HEK293 (cell line): ENCODE measurements around the gene C1QL1.

Source experiments
- CTCF ChIA-PET: fragments of 350-600 bp; formaldehyde crosslinking; extraction: SDS; loops from one replicate; lab custom pipeline; 2021; ENCODE audit warnings: antibody characterized with exemption; lab: Yijun Ruan, JAX
- POLR2A ChIA-PET: fragments of 300-600 bp; formaldehyde crosslinking; extraction: SDS; loops from one replicate; lab custom pipeline; 2020; ENCODE audit warnings: antibody characterized with exemption, inconsistent platforms; lab: Yijun Ruan, JAX
- H3K27ac ChIP-seq: fragments of 200-500 bp; sonication (Bioruptor generic); 2 replicates; pipeline ENCODE4 v1.5.1; 2014; ENCODE audit warnings: low read depth, low read length, control low read depth, inconsistent platforms; ENCODE audit errors: extremely low read depth
- H3K36me3 ChIP-seq, 2 experiments: fragments of 200-500 bp in 1 of 2; sonication (Bioruptor generic) in 1 of 2; 1 replicate in 1 of 2; 2 replicates in 1 of 2; pipeline ENCODE4 v1.5.1; 2014 to 2017; ENCODE audit warnings: inconsistent platforms in 2 of 2, low read length in 2 of 2; ENCODE audit not compliant: control insufficient read depth in 2 of 2, insufficient read depth in 1 of 2
- H3K4me1 ChIP-seq: fragments of 200-500 bp; sonication (Bioruptor generic); 2 replicates; pipeline ENCODE4 v1.5.1; 2014; ENCODE audit warnings: mild to moderate bottlenecking, low read length, inconsistent platforms; ENCODE audit not compliant: control insufficient read depth, insufficient read depth
- H3K4me3 ChIP-seq: 2 replicates; pipeline ENCODE4 v1.5.1; 2011; ENCODE audit warnings: low read depth, mild to moderate bottlenecking, control low read depth, low read length, moderate library complexity
- H3K9me3 ChIP-seq: fragments of 200-500 bp; sonication (Bioruptor generic); 2 replicates; pipeline ENCODE4 v1.5.1; 2014; ENCODE audit warnings: low read depth, low read length, inconsistent platforms; ENCODE audit not compliant: control insufficient read depth, insufficient read depth
- GLIS1 ChIP-seq: fragments of 450-650 bp; formaldehyde crosslinking; IDR thresholded peaks from 2 replicates; pipeline ENCODE4 v1.5.1; 2016; ENCODE audit warnings: missing biosample characterization, missing genetic modification characterization
- IKZF3 ChIP-seq: fragments of 450-650 bp; IDR thresholded peaks from 2 replicates; pipeline ENCODE4 v1.5.0; 2018; ENCODE audit warnings: missing biosample characterization, mild to moderate bottlenecking, missing genetic modification characterization, moderate library complexity
- KLF16 ChIP-seq: fragments of 450-650 bp; formaldehyde crosslinking; IDR thresholded peaks from 2 replicates; pipeline ENCODE4 v1.5.1; 2017; ENCODE audit warnings: missing biosample characterization, missing genetic modification characterization
- REST ChIP-seq: fragments of 450-650 bp; formaldehyde crosslinking; IDR thresholded peaks from 2 replicates; pipeline ENCODE4 v1.5.1; 2016; ENCODE audit warnings: missing biosample characterization, missing genetic modification characterization
- SCRT2 ChIP-seq: fragments of 450-650 bp; formaldehyde crosslinking; IDR thresholded peaks from 2 replicates; pipeline ENCODE4 v1.5.1; 2016; ENCODE audit warnings: missing biosample characterization, missing genetic modification characterization
- SETDB1 ChIP-seq: IDR thresholded peaks from one replicate; pipeline ENCODE4 v1.6.1; 2017; ENCODE audit warnings: mild to moderate bottlenecking, low read length, moderate library complexity, mixed read lengths; ENCODE audit not compliant: insufficient read length
- ZIC2 ChIP-seq: fragments of 450-650 bp; formaldehyde crosslinking; IDR thresholded peaks from 2 replicates; pipeline ENCODE4 v1.5.1; 2016; ENCODE audit warnings: missing biosample characterization, missing genetic modification characterization
- ZNF114 ChIP-seq: fragments of 450-650 bp; formaldehyde crosslinking; IDR thresholded peaks from 2 replicates; pipeline ENCODE4 v1.5.0; 2017; ENCODE audit warnings: missing biosample characterization, missing genetic modification characterization
- ZNF138 ChIP-seq: fragments of 450-650 bp; formaldehyde crosslinking; IDR thresholded peaks from 2 replicates; pipeline ENCODE4 v1.5.1; 2016; ENCODE audit warnings: missing biosample characterization, missing genetic modification characterization, borderline replicate concordance
- ZNF184 ChIP-seq: fragments of 450-650 bp; IDR thresholded peaks from 2 replicates; pipeline ENCODE4 v1.5.1; 2018; ENCODE audit warnings: missing biosample characterization, mild to moderate bottlenecking, missing genetic modification characterization
- ZNF23 ChIP-seq: fragments of 450-650 bp; formaldehyde crosslinking; IDR thresholded peaks from 2 replicates; pipeline ENCODE4 v1.5.1; 2016; ENCODE audit warnings: missing biosample characterization, missing genetic modification characterization, borderline replicate concordance
- ZNF26 ChIP-seq: fragments of 450-650 bp; formaldehyde crosslinking; IDR thresholded peaks from 2 replicates; pipeline ENCODE4 v1.5.1; 2016; ENCODE audit warnings: missing biosample characterization, missing genetic modification characterization
- ZNF292 ChIP-seq: fragments of 450-650 bp; formaldehyde crosslinking; IDR thresholded peaks from 2 replicates; pipeline ENCODE4 v1.5.1; 2016; ENCODE audit warnings: low read depth, missing biosample characterization, missing genetic modification characterization, borderline replicate concordance
- ZNF394 ChIP-seq: fragments of 450-650 bp; formaldehyde crosslinking; IDR thresholded peaks from 2 replicates; pipeline ENCODE4 v1.5.1; 2016; ENCODE audit warnings: missing biosample characterization, missing genetic modification characterization, mild to moderate bottlenecking, moderate library complexity, borderline replicate concordance
- ZNF473 ChIP-seq: fragments of 450-650 bp; formaldehyde crosslinking; IDR thresholded peaks from 2 replicates; pipeline ENCODE4 v1.5.1; 2017; ENCODE audit warnings: missing biosample characterization, missing genetic modification characterization
- ZNF514 ChIP-seq: fragments of 450-650 bp; formaldehyde crosslinking; IDR thresholded peaks from 2 replicates; pipeline ENCODE4 v1.5.1; 2016; ENCODE audit warnings: missing biosample characterization, missing genetic modification characterization
- ZNF558 ChIP-seq: fragments of 450-650 bp; formaldehyde crosslinking; IDR thresholded peaks from 2 replicates; pipeline ENCODE4 v1.5.1; 2016; ENCODE audit warnings: missing biosample characterization, missing genetic modification characterization
- ZNF610 ChIP-seq: fragments of 450-650 bp; formaldehyde crosslinking; IDR thresholded peaks from 2 replicates; pipeline ENCODE4 v1.5.1; 2016; ENCODE audit warnings: missing biosample characterization, missing genetic modification characterization, borderline replicate concordance
- ZNF692 ChIP-seq: fragments of 450-650 bp; formaldehyde crosslinking; IDR thresholded peaks from 2 replicates; pipeline ENCODE4 v1.5.1; 2016; ENCODE audit warnings: missing biosample characterization, missing genetic modification characterization
- ZNF768 ChIP-seq: fragments of 450-650 bp; formaldehyde crosslinking; IDR thresholded peaks from 2 replicates; pipeline ENCODE4 v1.5.1; 2018; ENCODE audit warnings: missing biosample characterization, mild to moderate bottlenecking, missing genetic modification characterization
- ZSCAN5A ChIP-seq: fragments of 450-650 bp; formaldehyde crosslinking; IDR thresholded peaks from 2 replicates; pipeline ENCODE4 v1.5.1; 2016; ENCODE audit warnings: missing biosample characterization, missing genetic modification characterization
- TF ChIP-seq, protein P1 (sequence below): fragments of 450-650 bp; formaldehyde crosslinking; optimal IDR thresholded peaks from 2 replicates; pipeline ENCODE3; 2016; ENCODE audit warnings: missing biosample characterization, mild to moderate bottlenecking, missing genetic modification characterization
- TF ChIP-seq, protein P2 (sequence below): fragments of 450-650 bp; formaldehyde crosslinking; IDR thresholded peaks from 2 replicates; pipeline ENCODE4 v1.5.1; 2016; ENCODE audit warnings: missing biosample characterization, missing genetic modification characterization
- TF ChIP-seq, protein P3 (sequence below): fragments of 450-650 bp; formaldehyde crosslinking; IDR thresholded peaks from 2 replicates; pipeline ENCODE4 v1.5.1; 2017; ENCODE audit warnings: missing biosample characterization, missing genetic modification characterization

C1QL1 gene

GRCh38 chr17:45013021-45013997, 45.2 kb upstream of the C1QL1 start:
- POLR2A ChIA-PET: no interaction called here
- no peak for TF ChIP-seq ZNF610 (tag by site-specific recombination)
- TF ChIP-seq ZNF138 (tag by site-specific recombination): no peak
- TF ChIP-seq ZNF558: no peak
- no peak for TF ChIP-seq ZNF184
- TF ChIP-seq ZNF114 (tag by site-specific recombination): no peak
- peak; percentile 56; the same call in 1 of the 2 replicates for TF ChIP-seq ZNF394 (tag by site-specific recombination)
- TF ChIP-seq IKZF3 (tag by site-specific recombination): no peak
- no peak for TF ChIP-seq ZNF292 (tag by site-specific recombination)
- TF ChIP-seq REST (tag by site-specific recombination): no peak
- no peak for TF ChIP-seq ZNF23
- TF ChIP-seq ZNF692: no peak
- TF ChIP-seq SCRT2: no peak
- TF ChIP-seq ZNF514 (tag by site-specific recombination): peak; percentile 54; the same call in 1 of the 2 replicates
- TF ChIP-seq ZSCAN5A (tag by site-specific recombination): no peak
- TF ChIP-seq KLF16: no peak
- TF ChIP-seq GLIS1 (tag by site-specific recombination): peak; percentile 29
- no peak for TF ChIP-seq ZNF26 (tag by site-specific recombination)
- TF ChIP-seq, protein P1, sequence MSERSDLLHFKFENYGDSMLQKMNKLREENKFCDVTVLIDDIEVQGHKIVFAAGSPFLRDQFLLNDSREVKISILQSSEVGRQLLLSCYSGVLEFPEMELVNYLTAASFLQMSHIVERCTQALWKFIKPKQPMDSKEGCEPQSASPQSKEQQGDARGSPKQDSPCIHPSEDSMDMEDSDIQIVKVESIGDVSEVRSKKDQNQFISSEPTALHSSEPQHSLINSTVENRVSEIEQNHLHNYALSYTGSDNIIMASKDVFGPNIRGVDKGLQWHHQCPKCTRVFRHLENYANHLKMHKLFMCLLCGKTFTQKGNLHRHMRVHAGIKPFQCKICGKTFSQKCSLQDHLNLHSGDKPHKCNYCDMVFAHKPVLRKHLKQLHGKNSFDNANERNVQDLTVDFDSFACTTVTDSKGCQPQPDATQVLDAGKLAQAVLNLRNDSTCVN (tag by site-specific recombination): no peak
- TF ChIP-seq, protein P2, sequence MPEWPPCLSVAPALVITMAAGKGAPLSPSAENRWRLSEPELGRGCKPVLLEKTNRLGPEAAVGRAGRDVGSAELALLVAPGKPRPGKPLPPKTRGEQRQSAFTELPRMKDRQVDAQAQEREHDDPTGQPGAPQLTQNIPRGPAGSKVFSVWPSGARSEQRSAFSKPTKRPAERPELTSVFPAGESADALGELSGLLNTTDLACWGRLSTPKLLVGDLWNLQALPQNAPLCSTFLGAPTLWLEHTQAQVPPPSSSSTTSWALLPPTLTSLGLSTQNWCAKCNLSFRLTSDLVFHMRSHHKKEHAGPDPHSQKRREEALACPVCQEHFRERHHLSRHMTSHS (tag by site-specific recombination): no peak
- TF ChIP-seq SETDB1: no peak
- TF ChIP-seq ZNF768 (tag by site-specific recombination): peak; percentile 79; the same call in 1 of the 2 replicates
- TF ChIP-seq, protein P3, sequence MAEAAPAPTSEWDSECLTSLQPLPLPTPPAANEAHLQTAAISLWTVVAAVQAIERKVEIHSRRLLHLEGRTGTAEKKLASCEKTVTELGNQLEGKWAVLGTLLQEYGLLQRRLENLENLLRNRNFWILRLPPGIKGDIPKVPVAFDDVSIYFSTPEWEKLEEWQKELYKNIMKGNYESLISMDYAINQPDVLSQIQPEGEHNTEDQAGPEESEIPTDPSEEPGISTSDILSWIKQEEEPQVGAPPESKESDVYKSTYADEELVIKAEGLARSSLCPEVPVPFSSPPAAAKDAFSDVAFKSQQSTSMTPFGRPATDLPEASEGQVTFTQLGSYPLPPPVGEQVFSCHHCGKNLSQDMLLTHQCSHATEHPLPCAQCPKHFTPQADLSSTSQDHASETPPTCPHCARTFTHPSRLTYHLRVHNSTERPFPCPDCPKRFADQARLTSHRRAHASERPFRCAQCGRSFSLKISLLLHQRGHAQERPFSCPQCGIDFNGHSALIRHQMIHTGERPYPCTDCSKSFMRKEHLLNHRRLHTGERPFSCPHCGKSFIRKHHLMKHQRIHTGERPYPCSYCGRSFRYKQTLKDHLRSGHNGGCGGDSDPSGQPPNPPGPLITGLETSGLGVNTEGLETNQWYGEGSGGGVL (tag by site-specific recombination): no peak
- peak; percentile 40; the same call in 1 of the 2 replicates for TF ChIP-seq ZIC2 (tag by site-specific recombination)
- no peak for TF ChIP-seq ZNF473 (tag by site-specific recombination)

More at GRCh38 chr17:45013021-45013997, 45.2 kb upstream of the C1QL1 start:
- H3K27ac ChIP-seq: no peak overlapping the region
- no peaks in the 10 kb centered on the region for H3K36me3 ChIP-seq
- no peaks in the 10 kb centered on the region for H3K4me1 ChIP-seq
- no peak overlapping the region for H3K4me3 ChIP-seq
- H3K9me3 ChIP-seq: no peaks in the 10 kb centered on the region
- CTCF ChIA-PET: interaction anchor here (0.7 to 2.9 kb wide), 7 partner anchors 9 to 122 kb away, joined by 3 to 15 read pairs (median 6); partner anchors contain the start of gene ACBD4
